RWPE1 (cell line): ENCODE data around the gene MAST2.

Experiments
- CTCF ChIA-PET: fragments of 350-600 bp; sonication (Branson Sonifier 250); formaldehyde crosslinking; extraction: SDS; loops from one replicate; lab custom pipeline; 2021; lab: Yijun Ruan, JAX
- POLR2A ChIA-PET: fragments of 400-600 bp; formaldehyde crosslinking; extraction: SDS; loops from one replicate; lab custom pipeline; 2020; ENCODE audit warnings: antibody characterized with exemption; ENCODE audit not compliant: low non-redundant PET; lab: Yijun Ruan, JAX
- DNase-seq: peaks from one replicate; pipeline ENCODE4 v3.0.0; 2012; ENCODE audit warnings: low spot score
- H3K27ac ChIP-seq: fragments of 450-650 bp; 2 replicates; pipeline ENCODE4 v1.5.1; 2017
- CTCF ChIP-seq: fragments of 450-650 bp; conservative IDR thresholded peaks from 2 replicates; pipeline ENCODE4 v1.5.1; 2017; ENCODE audit warnings: low read depth, mild to moderate bottlenecking

MAST2 gene

DNA sequence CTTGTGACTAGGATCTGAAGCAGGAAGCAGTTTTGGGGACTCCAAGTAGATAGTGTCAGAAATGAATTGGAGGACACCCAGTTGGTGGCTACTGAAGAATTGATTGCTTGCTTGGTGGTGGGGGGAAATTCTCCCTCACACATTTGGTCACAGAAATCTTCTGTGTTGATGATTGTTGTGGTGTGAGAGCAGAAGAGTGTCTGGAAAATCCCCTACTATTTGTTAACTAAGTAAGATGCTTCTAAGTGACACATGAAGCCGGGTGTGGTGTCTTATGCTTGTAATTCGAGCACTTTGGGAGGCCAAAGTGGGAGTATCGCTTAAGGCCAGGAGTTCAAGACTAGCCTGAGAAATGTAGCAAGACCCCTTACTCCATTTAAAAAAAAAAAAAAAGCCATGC lies 30.4 kb upstream of the MAST2 start:
- no peak overlapping the region for H3K27ac ChIP-seq
- no peak for TF ChIP-seq CTCF
- CTCF ChIA-PET = no interaction called here
- POLR2A ChIA-PET = no interaction called here
- DNase-seq = no peak

DNA sequence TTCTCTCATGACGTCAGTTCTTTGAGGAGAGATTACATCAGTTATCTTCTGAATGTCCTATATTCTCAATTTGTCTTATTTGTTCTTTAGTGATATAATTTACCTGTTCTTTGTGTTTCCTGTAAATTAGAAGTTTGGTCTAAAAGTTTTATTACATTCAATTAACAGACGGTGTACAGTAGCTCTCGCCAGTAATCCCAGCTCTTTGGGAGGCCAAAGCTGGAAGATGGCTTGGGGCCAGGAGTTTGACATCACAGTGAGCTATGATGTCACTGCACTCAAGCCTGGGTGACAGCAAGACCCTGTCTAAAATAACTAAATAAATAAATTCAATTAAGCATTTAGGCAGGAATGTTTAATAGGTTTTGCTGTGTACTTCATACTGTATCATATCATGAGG lies 27.6 kb upstream of the MAST2 start:
- H3K27ac ChIP-seq = no peak overlapping the region
- TF ChIP-seq CTCF = no peak
- ChIA-PET CTCF (no interaction called here), POLR2A (no interaction called here)
- DNase-seq = no peak

DNA sequence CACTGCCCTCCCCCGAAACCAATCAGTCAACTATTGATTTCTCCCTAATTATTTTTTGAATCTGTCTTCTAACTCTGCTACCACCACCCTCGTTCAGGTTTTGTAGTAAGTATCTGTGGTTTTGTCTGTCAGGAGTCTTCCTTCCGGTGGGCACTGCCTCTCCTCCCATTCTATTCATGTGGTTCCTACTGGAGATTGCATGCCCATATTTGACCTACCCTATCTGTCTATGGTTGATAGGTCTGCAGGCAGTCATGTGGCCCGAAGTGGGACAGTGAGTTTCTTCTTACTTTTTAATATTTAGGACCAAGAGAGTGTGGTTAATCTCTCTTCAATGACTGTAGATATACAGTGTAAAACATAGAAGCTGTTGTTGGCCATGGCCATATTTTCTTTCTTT lies 17.8 kb upstream of the MAST2 start:
- TF ChIP-seq CTCF = no peak
- no peak overlapping the region for H3K27ac ChIP-seq
- ChIA-PET CTCF (no interaction called here), POLR2A (no interaction called here)
- no peak for DNase-seq

GRCh38 chr1:45787905-45788304 lies 15.5 kb upstream of the MAST2 start:
- TF ChIP-seq CTCF = no peak
- no peak overlapping the region for H3K27ac ChIP-seq
- CTCF ChIA-PET = no interaction called here
- POLR2A ChIA-PET = interaction anchor here (0.6 kb wide), 1 partner anchor 25 kb away, joined by 5 read pairs; no protein-coding TSS in a partner anchor
- no peak for DNase-seq

DNA sequence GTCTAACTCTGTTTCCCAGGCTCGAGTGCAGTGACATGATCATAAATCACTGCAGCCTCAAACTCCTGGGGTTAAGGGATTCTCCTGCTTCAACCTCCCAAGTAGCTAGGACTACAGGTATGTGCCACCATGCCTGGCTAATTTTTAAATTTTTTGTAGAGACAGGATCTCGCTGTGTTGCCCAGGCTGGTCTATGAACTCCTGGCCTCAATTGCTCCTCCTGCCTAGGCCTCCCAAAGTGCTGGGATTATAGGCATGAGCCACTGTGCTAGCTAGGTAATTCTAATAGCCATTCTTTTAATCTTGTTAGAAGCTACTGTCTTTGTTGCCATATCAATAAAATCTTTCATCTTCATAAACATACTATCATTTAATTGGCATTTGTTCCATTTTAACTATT lies 13.8 kb upstream of the MAST2 start:
- DNase-seq = no peak
- CTCF ChIA-PET = no interaction called here
- POLR2A ChIA-PET = no interaction called here
- H3K27ac ChIP-seq = no peak overlapping the region
- no peak for TF ChIP-seq CTCF

DNA sequence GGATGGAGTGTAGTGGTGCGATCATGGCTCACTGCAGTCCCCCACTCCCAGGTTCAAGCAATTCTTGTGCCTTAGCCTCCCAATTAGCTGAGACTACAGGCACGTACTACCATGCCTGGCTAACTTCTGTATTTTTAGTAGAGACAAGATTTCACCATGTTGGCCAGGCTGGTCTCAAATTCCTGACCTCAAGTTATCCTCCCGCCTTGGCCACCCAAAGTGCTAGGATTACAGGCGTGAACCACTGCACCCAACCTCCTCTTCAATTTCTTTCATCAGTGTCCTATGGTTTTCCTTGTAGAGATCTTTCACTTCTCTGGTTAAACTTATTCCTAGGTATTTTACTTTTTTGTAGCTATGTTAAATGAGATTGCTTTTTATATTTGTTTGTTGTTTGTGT lies 10.7 kb upstream of the MAST2 start:
- ChIA-PET CTCF (interaction anchor here (1.0 kb wide), 1 partner anchor 76 kb away, joined by 4 read pairs; no protein-coding TSS in a partner anchor), POLR2A (no interaction called here)
- no peak for DNase-seq
- TF ChIP-seq CTCF = no peak
- no peak overlapping the region for H3K27ac ChIP-seq
